CD14-positive monocyte (primary cell): ENCODE results near the gene SRRM3. TPM values are rescaled to one million over a fixed set of nuclear protein-coding genes. Genes with fewer than 3 reads are reported as not detected.

Experiments
- DNase-seq, 3 donors: peaks; one replicate each; pipeline ENCODE4 v3.0.0-alpha.2; 2011 to 2022
- H2AFZ ChIP-seq: 2 replicates; pipeline ENCODE4 v1.6.0; 2012; ENCODE audit warnings: mild to moderate bottlenecking, low read depth, low read length, inconsistent platforms; ENCODE audit not compliant: insufficient read depth, poor library complexity, severe bottlenecking
- H3K27ac ChIP-seq, 2 donors: 1 replicate in 1 of 2; 2 replicates in 1 of 2; pipeline ENCODE4 v1.5.1; 2012 to 2013; ENCODE audit warnings: low read length in 2 of 2, control low read depth in 1 of 2, inconsistent platforms in 1 of 2, low read depth in 1 of 2, mild to moderate bottlenecking in 1 of 2
- H3K27me3 ChIP-seq, 2 donors: one replicate each; pipeline versions ENCODE4 v1.6.0 to v1.6.1; 2011 to 2013; ENCODE audit warnings: low read length in 2 of 2; ENCODE audit not compliant: control insufficient read depth in 2 of 2, insufficient read depth in 2 of 2
- H3K36me3 ChIP-seq, 2 donors: replicated peaks in 1 of 2; 1 replicate in 1 of 2; 2 replicates in 1 of 2; pipeline versions ENCODE4 v1.5.1 to v1.6.1; 2012 to 2013; ENCODE audit warnings: low read length in 2 of 2, control low read depth in 1 of 2, inconsistent platforms in 1 of 2, mild to moderate bottlenecking in 1 of 2; ENCODE audit not compliant: insufficient read depth in 2 of 2, control insufficient read depth in 1 of 2
- H3K4me1 ChIP-seq, 2 donors: 1 replicate in 1 of 2; 2 replicates in 1 of 2; pipeline versions ENCODE4 v1.5.1 to v1.6.1; 2012 to 2013; ENCODE audit warnings: low read length in 2 of 2, control low read depth in 1 of 2, inconsistent platforms in 1 of 2, mild to moderate bottlenecking in 1 of 2, moderate library complexity in 1 of 2; ENCODE audit not compliant: insufficient read depth in 2 of 2, control insufficient read depth in 1 of 2
- H3K4me2 ChIP-seq: replicated peaks from 2 replicates; pipeline ENCODE3; 2012; ENCODE audit warnings: low read length, moderate library complexity, mild to moderate bottlenecking; ENCODE audit not compliant: poor library complexity, severe bottlenecking; ENCODE audit errors: extremely low read depth
- H3K4me3 ChIP-seq, 3 experiments: fragments of 200-600 bp in 1 of 3; sonication (generic) in 1 of 3; replicated peaks in 1 of 3; 1 replicate in 2 of 3; 2 replicates in 1 of 3; pipeline ENCODE4 v1.5.1; 2011 to 2013; ENCODE audit warnings: low read length in 3 of 3, mild to moderate bottlenecking in 3 of 3, control low read depth in 2 of 3, low read depth in 2 of 3, inconsistent platforms in 1 of 3, moderate library complexity in 1 of 3
- H3K79me2 ChIP-seq: 2 replicates; pipeline ENCODE4 v1.6.0; 2012; ENCODE audit warnings: mild to moderate bottlenecking, control low read depth, inconsistent platforms, low read length, moderate library complexity; ENCODE audit not compliant: insufficient read depth
- H3K9ac ChIP-seq: 2 replicates; pipeline ENCODE4 v1.6.0; 2017; ENCODE audit warnings: low read length, mild to moderate bottlenecking; ENCODE audit not compliant: insufficient read depth, poor library complexity, severe bottlenecking
- H3K9me3 ChIP-seq, 2 donors: replicated peaks in 1 of 2; 1 replicate in 1 of 2; 2 replicates in 1 of 2; pipeline versions ENCODE4 v1.5.1 to v1.6.1; 2012 to 2013; ENCODE audit warnings: low read length in 2 of 2, control low read depth in 1 of 2; ENCODE audit not compliant: control insufficient read depth in 1 of 2, insufficient read depth in 1 of 2
- H4K20me1 ChIP-seq: 2 replicates; pipeline ENCODE4 v1.6.0; 2012; ENCODE audit warnings: mild to moderate bottlenecking, low read length, control low read depth, moderate library complexity; ENCODE audit not compliant: insufficient read depth
- H3K27ac Mint-ChIP-seq, 7 donors: one replicate each; pipeline ENCODE4 v1.8.0; 2020; ENCODE audit warnings: mild to moderate bottlenecking in 7 of 7, mixed read lengths in 7 of 7, moderate library complexity in 6 of 7, inconsistent platforms in 2 of 7
- H3K27me3 Mint-ChIP-seq, 3 donors: one replicate each; pipeline ENCODE4 v1.8.0; 2021 to 2022; ENCODE audit warnings: low read depth in 3 of 3, mild to moderate bottlenecking in 3 of 3, mixed read lengths in 3 of 3, moderate library complexity in 3 of 3, inconsistent platforms in 1 of 3
- H3K36me3 Mint-ChIP-seq, 2 donors: one replicate each; pipeline ENCODE4 v1.8.0; 2020; ENCODE audit warnings: mixed read lengths in 2 of 2, inconsistent platforms in 1 of 2, mild to moderate bottlenecking in 1 of 2
- H3K4me1 Mint-ChIP-seq: one replicate; pipeline ENCODE4 v1.8.0; 2020; ENCODE audit warnings: mild to moderate bottlenecking, mixed read lengths
- H3K4me3 Mint-ChIP-seq, 2 donors: one replicate each; pipeline ENCODE4 v1.8.0; 2020; ENCODE audit warnings: mild to moderate bottlenecking in 2 of 2, mixed read lengths in 2 of 2, moderate library complexity in 1 of 2
- H3K9me3 Mint-ChIP-seq, 7 donors: one replicate each; pipeline ENCODE4 v1.8.0; 2020 to 2022; ENCODE audit warnings: mixed read lengths in 7 of 7, mild to moderate bottlenecking in 6 of 7, moderate library complexity in 6 of 7, inconsistent platforms in 2 of 7
- CTCF ChIP-seq: fragments of 200-600 bp; IDR thresholded peaks from one replicate; pipeline ENCODE4 v1.8.0; 2022; ENCODE audit warnings: antibody characterized with exemption, mild to moderate bottlenecking
- WGBS: methylation state at CpG from one replicate; pipeline ENCODE4 v1.1.5; 2013; ENCODE audit warnings: missing lambda C conversion rate; ENCODE audit not compliant: insufficient coverage; 5-methylcytosine and 5-hydroxymethylcytosine counted together
- intact Hi-C, 2 donors: fragments of 100-400 bp; cut with micrococcal nuclease; formaldehyde crosslinking; loops; one replicate each; pipeline versions ENCODE4 v1.15.0 to v1.15.1; 2023
- polyA plus RNA-seq, 3 donors: library from polyadenylated mRNA; depleted of rRNA in 1 of 3; unstranded in 2 of 3; stranded (reverse) in 1 of 3; fragments of 300-500 nt in 2 of 3; fragments of >200 nt in 1 of 3; fragmentation: Illumina TruSeq in 2 of 3; gene quantifications; 1 replicate in 2 of 3; 2 replicates in 1 of 3; pipeline ENCODE4 v1.2.3, GENCODE V29; 2012 to 2021

Gene SRRM3
- polyA plus RNA-seq, 3 donors = not detected

- no peak overlapping the region for H2AFZ ChIP-seq
- H3K4me2 ChIP-seq = no peak overlapping the region
- Mint-ChIP-seq H3K27me3 (no peaks in the 10 kb centered on the region), H3K4me1 (peaks cover 57% of the 10 kb centered on the region), H3K27ac (peak overlapping the region in 4 of 7 donors; percentile 7 to 61 (median 37)), H3K9me3 (no peaks in the 10 kb centered on the region), H3K4me3 (no peak overlapping the region), H3K36me3 (peaks cover 40 to 57% of the 10 kb centered on the region in 2 donors)
- peaks cover 40 to 50% of the 10 kb centered on the region in 2 donors for H3K36me3 ChIP-seq
- H3K4me1 ChIP-seq = peaks cover 25 to 28% of the 10 kb centered on the region in 2 donors
- no peaks in the 10 kb centered on the region for H3K27me3 ChIP-seq
- H3K4me3 ChIP-seq = no peak overlapping the region
- peaks cover 99% of the 10 kb centered on the region for H3K79me2 ChIP-seq
- H4K20me1 ChIP-seq = peaks cover 99% of the 10 kb centered on the region
- H3K27ac ChIP-seq = peak overlapping the region in 1 of 2 donors; percentile 40
- no peak for TF ChIP-seq CTCF
- intact Hi-C loops = no loop called here
- no peak for DNase-seq
- H3K9ac ChIP-seq = no peak overlapping the region
- WGBS = 15% methylated on average over 4 of the region's 4 CpGs
- no peaks in the 10 kb centered on the region for H3K9me3 ChIP-seq
Observed at GRCh38 chr7:76330261-76330660, 128.6 kb downstream of the SRRM3 start.

GRCh38 chr7:76330673-76331072, 129.0 kb downstream of the SRRM3 start:
- Histone ChIP-seq H3K4me1 (peaks cover 25 to 28% of the 10 kb centered on the region in 2 donors), H4K20me1 (peaks cover 99% of the 10 kb centered on the region), H3K27me3 (no peaks in the 10 kb centered on the region), H3K79me2 (peaks cover 100% of the 10 kb centered on the region), H3K4me2 (no peak overlapping the region), H3K9ac (no peak overlapping the region), H3K9me3 (no peaks in the 10 kb centered on the region), H3K36me3 (peaks cover 38 to 46% of the 10 kb centered on the region in 2 donors), H2AFZ (no peak overlapping the region), H3K27ac (peak overlapping the region in 1 of 2 donors; percentile 40), H3K4me3 (no peak overlapping the region)
- H3K27ac Mint-ChIP-seq = peak overlapping the region in 2 of 7 donors; percentile 32 to 61
- DNase-seq = no peak
- peaks cover 39 to 55% of the 10 kb centered on the region in 2 donors for H3K36me3 Mint-ChIP-seq
- intact Hi-C loops = no loop called here
- H3K4me3 Mint-ChIP-seq = no peak overlapping the region
- TF ChIP-seq CTCF = no peak
- H3K27me3 Mint-ChIP-seq = no peaks in the 10 kb centered on the region
- H3K9me3 Mint-ChIP-seq = no peaks in the 10 kb centered on the region
- WGBS = no CpG with 5 or more reads among the region's 5 CpGs
- peaks cover 59% of the 10 kb centered on the region for H3K4me1 Mint-ChIP-seq
